Sigmoid colon (tissue), 4 donors: ENCODE measurements around the gene LPCAT4.

Experiments used
- POLR2A ChIP-seq, 2 donors: fragments of 450-650 bp; IDR thresholded peaks; one replicate each; pipeline ENCODE4 v1.6.1; 2016; ENCODE audit warnings: antibody characterized with exemption in 2 of 2, mild to moderate bottlenecking in 2 of 2, moderate library complexity in 2 of 2
- POLR2AphosphoS5 ChIP-seq, 4 donors: sonication (generic); formaldehyde crosslinking; IDR thresholded peaks; one replicate each; pipeline ENCODE4 v1.6.1; 2017; ENCODE audit warnings: antibody characterized with exemption in 4 of 4
- TF ChIP-seq, protein P1 (sequence below), 4 experiments: fragments of 450-650 bp in 3 of 4; fragments of 200-600 bp in 1 of 4; IDR thresholded peaks; one replicate each; pipeline ENCODE4 v1.5.1; 2016 to 2019; ENCODE audit warnings: antibody characterized with exemption in 4 of 4, mild to moderate bottlenecking in 3 of 4, moderate library complexity in 2 of 4

DNA sequence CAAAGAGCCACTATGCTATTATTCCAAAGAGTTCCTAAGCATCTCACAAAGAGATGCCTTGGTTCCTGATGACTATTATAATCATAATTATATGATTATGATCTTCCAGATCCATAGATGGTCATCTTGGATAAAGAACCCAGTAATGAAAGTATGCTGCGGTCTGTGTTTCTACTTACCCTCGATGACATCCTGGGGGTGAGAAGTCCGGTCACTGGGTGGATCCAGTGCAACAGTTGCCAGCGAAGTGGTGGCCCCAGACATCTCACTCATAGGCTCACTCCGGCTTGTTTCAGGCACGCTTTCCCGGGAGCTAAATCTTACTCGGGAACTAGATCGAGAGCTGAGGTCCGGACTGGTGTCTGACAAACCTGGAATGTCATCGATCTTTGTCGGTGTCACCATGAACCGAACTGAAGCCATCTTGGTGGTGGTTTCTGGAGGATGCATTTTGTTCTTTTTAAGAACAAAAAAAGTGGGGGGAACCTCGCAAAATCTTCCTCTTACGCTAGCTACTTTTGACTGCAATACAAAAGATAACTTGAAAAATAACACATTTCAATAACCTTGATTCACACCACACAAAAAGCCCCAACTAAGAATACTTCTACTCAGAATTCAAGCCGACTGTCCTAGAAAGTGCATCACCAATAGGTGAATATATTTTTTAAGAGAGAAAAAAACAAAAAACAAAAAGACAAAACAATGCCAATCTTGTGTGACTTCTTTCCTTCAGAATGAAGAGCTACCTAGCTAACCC is 30.6 kb downstream of the LPCAT4 start:
- TF ChIP-seq, protein P1, sequence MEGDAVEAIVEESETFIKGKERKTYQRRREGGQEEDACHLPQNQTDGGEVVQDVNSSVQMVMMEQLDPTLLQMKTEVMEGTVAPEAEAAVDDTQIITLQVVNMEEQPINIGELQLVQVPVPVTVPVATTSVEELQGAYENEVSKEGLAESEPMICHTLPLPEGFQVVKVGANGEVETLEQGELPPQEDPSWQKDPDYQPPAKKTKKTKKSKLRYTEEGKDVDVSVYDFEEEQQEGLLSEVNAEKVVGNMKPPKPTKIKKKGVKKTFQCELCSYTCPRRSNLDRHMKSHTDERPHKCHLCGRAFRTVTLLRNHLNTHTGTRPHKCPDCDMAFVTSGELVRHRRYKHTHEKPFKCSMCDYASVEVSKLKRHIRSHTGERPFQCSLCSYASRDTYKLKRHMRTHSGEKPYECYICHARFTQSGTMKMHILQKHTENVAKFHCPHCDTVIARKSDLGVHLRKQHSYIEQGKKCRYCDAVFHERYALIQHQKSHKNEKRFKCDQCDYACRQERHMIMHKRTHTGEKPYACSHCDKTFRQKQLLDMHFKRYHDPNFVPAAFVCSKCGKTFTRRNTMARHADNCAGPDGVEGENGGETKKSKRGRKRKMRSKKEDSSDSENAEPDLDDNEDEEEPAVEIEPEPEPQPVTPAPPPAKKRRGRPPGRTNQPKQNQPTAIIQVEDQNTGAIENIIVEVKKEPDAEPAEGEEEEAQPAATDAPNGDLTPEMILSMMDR (IDR thresholded peaks at IDR 0.05) = no peak
- no peak for TF ChIP-seq POLR2A (IDR thresholded peaks at IDR 0.05)
- TF ChIP-seq POLR2AphosphoS5 (IDR thresholded peaks at IDR 0.05) = no peak
